Heart right ventricle (tissue), 16 donors: ENCODE measurements around the gene PPL. TPM values are rescaled to one million over a fixed set of nuclear protein-coding genes. Genes with fewer than 3 reads are reported as not detected.

Experiments
- ATAC-seq, 8 donors: fragments of 200-7000 bp; cut with Tn5 transposase; one replicate each; pipeline ENCODE4 v1.9.1; 2020; ENCODE audit warnings: mild to moderate bottlenecking in 8 of 8, moderate library complexity in 8 of 8, moderate number of reproducible peaks in 1 of 8
- DNase-seq, 2 donors: peaks; one replicate each; pipeline ENCODE4 v3.0.0-alpha.2; 2020
- H3K27ac ChIP-seq, 10 donors: fragments of 200-600 bp; sonication (generic) in 2 of 10; one replicate each; pipeline versions ENCODE4 v1.5.0 to v1.8.0; 2020 to 2022; ENCODE audit warnings: mild to moderate bottlenecking in 3 of 10
- H3K27me3 ChIP-seq, 7 donors: fragments of 200-600 bp; one replicate each; pipeline ENCODE4 v1.8.0; 2021 to 2022; ENCODE audit warnings: mild to moderate bottlenecking in 2 of 7
- H3K36me3 ChIP-seq, 9 donors: fragments of 200-600 bp; sonication (generic) in 1 of 9; one replicate each; pipeline versions ENCODE4 v1.5.0 to v1.8.0; 2020 to 2022; ENCODE audit warnings: mild to moderate bottlenecking in 2 of 9
- H3K4me1 ChIP-seq, 9 donors: fragments of 200-600 bp; sonication (generic) in 1 of 9; one replicate each; pipeline versions ENCODE4 v1.5.0 to v1.8.0; 2020 to 2022; ENCODE audit warnings: mild to moderate bottlenecking in 4 of 9
- H3K4me3 ChIP-seq, 10 donors: fragments of 200-600 bp; sonication (generic) in 2 of 10; one replicate each; pipeline versions ENCODE4 v1.5.0 to v1.8.0; 2020 to 2022; ENCODE audit warnings: mild to moderate bottlenecking in 7 of 10, moderate library complexity in 2 of 10
- H3K9me3 ChIP-seq, 11 donors: fragments of 200-600 bp in 10 of 11; sonication (generic) in 2 of 11; one replicate each; pipeline versions ENCODE4 v1.5.0 to v1.8.0; 2013 to 2022; ENCODE audit warnings: mild to moderate bottlenecking in 2 of 11, control low read depth in 1 of 11, moderate library complexity in 1 of 11
- WGBS, 2 donors: extraction: QIAGEN DNeasy Blood & Tissue Kit; methylation state at CpG; one replicate each; pipeline ENCODE4 v1.1.7; 2013; ENCODE audit warnings: inconsistent platforms in 1 of 2; 5-methylcytosine and 5-hydroxymethylcytosine counted together
- intact Hi-C, 10 donors: fragments of 100-400 bp; cut with DNase I; formaldehyde crosslinking; loops; one replicate each; pipeline versions ENCODE4 v1.11.1 to v1.14.2; 2022
- polyA plus RNA-seq, 2 donors: library from polyadenylated mRNA; stranded (reverse); fragments of 200-250 nt; gene quantifications; one replicate each; pipeline ENCODE4 v1.2.3, GENCODE V29; 2013
- total RNA-seq, 10 donors: library from RNA; stranded (reverse); fragmentation: NEBNext Ultra II Directional in 3 of 10; extraction: Animal tissue kit (Norgen Biotek cat#: 25700) in 3 of 10; gene quantifications; one replicate each; pipeline versions ENCODE4 v1.2.1 to v1.2.4, GENCODE V29; 2021 to 2023
- TF ChIP-seq, protein P1 (sequence below), 9 donors: fragments of 200-600 bp; sonication (generic) in 2 of 9; IDR thresholded peaks; one replicate each; pipeline versions ENCODE4 v1.5.0 to v1.8.0; 2021 to 2022; ENCODE audit warnings: antibody characterized with exemption in 9 of 9, mild to moderate bottlenecking in 5 of 9, moderate library complexity in 1 of 9
- donor health status: Arrhythmogenic right ventricular cardiomyopathy.
- donor health status: ischemic (EF 13 %, LVEDD 7.1; RV severe dilation, severe dysfunction).
- donor health status: healthy with polysubstance abuse.
- donor health status: DM: no; HTN: yes; CAD: no.
- donor health status: DM: no; HTN: no; CAD: no.
- donor health status: ischemic (EF 25% LVEDD 6.9; RV normal size, moderate dysfunction).
- donor health status: ischemic (EF 25% LVEDD 5.7; RV mildly dilated, moderate dysfunction).
- donor health status: healthy.
- donor health status: DM: yes; HTN: yes; CAD: no.
- donor health status: Ischemic cardiomyopathy.
- donor health status: ischemic (EF 35%, LVEDD 5.7; RV mildly dilated, moderate dysfunction).
- donor health status: nonischemic (EF 11% LVEDD 7.7; RV severe dilation, severe dysfunction).
- donor health status: DM: yes; HTN: yes; CAD: no.
- donor health status: PGD.
- donor health status: ischemic (EF 29% LVEDD 5.4; RV normal size, mild dysfunction).
- donor health status: nonischemic (EF 23%, LVEDD 6.1; RV moderate dilation, normal function).

PPL gene
- total and polyA plus RNA-seq, 12 donors, result 4.9 to 19.3 (median 7.3) TPM

DNA sequence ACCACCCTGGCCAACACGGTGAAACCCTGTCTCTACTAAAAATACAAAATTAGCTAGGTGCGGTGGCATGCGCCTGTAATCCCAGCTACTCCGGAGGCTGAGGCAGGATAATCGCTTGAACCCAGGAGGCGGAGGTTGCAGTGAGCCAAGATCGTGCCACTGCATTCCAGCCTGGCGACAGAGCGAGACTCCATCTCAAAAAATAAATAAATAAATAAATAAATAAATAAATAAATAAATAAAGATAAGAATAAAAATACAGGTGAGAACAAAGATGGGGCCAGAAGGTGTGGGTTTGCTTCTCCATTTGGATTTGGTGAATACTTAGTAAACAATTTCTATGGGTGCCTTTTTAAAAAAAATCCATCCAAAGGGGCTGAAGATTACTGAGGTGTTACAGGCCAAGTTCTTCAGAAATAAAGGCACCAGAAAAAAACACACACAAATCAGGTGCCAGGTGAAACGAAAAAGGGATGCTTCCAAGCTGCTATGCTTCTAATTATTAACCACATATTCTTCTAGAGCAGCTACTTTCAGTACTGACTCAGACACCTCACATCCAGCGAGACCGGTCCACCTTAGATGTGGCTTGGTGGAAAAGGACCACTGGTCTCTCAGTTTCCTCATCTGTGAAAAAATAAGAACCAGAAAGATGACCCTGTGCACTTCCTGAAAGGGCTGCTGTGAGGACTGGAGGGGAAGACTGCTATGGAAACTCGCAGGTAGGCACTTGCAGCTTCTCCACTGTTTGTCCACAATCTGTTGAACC lies 99.0 kb downstream of the PPL start:
- DNase-seq (no peak), ATAC-seq (no peak)
- 85 to 87% methylated on average over 13 of the region's 13 CpGs for WGBS, 2 donors
- no peaks in the 10 kb centered on the region for H3K9me3 ChIP-seq
- peaks cover 0 to 100% (median 59%) of the 10 kb centered on the region in 9 donors for H3K36me3 ChIP-seq
- TF ChIP-seq, protein P1, sequence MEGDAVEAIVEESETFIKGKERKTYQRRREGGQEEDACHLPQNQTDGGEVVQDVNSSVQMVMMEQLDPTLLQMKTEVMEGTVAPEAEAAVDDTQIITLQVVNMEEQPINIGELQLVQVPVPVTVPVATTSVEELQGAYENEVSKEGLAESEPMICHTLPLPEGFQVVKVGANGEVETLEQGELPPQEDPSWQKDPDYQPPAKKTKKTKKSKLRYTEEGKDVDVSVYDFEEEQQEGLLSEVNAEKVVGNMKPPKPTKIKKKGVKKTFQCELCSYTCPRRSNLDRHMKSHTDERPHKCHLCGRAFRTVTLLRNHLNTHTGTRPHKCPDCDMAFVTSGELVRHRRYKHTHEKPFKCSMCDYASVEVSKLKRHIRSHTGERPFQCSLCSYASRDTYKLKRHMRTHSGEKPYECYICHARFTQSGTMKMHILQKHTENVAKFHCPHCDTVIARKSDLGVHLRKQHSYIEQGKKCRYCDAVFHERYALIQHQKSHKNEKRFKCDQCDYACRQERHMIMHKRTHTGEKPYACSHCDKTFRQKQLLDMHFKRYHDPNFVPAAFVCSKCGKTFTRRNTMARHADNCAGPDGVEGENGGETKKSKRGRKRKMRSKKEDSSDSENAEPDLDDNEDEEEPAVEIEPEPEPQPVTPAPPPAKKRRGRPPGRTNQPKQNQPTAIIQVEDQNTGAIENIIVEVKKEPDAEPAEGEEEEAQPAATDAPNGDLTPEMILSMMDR (IDR thresholded peaks at IDR 0.05), result no peak
- H3K4me1 ChIP-seq, result peaks cover 0 to 35% (median 17%) of the 10 kb centered on the region in 9 donors
- no peaks in the 10 kb centered on the region for H3K27me3 ChIP-seq
- no peak overlapping the region for H3K4me3 ChIP-seq
- peak overlapping the region in 1 of 10 donors; percentile 13 for H3K27ac ChIP-seq
- intact Hi-C loops, result no loop called here

DNA sequence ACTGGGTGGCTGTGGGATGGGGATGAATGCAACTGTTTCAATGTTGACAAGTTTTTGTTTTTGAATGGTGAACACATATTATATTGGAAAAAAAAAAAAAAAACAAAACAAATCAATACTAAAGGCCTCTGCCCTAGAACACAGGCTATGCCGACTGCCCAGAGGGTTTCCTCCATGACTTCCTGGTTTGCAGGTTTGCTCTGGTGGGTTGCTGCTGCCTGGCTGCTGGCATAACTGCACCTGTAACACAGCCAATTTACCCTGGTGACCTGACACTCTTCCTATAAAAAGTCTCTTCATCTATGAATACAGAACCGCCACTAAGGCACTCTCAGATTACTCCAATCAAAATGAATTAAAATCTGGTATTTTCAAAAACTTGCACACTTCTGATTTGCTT lies 100.2 kb downstream of the PPL start:
- Histone ChIP-seq H3K27ac (peak overlapping the region in 6 of 10 donors; percentile 6 to 49 (median 34)), H3K27me3 (no peaks in the 10 kb centered on the region), H3K4me3 (no peak overlapping the region), H3K36me3 (peaks cover 0 to 100% (median 62%) of the 10 kb centered on the region in 9 donors), H3K9me3 (no peaks in the 10 kb centered on the region), H3K4me1 (peaks cover 0 to 40% (median 17%) of the 10 kb centered on the region in 9 donors)
- intact Hi-C loops, result no loop called here
- ATAC-seq, result peak in 3 of 8 donors; percentile 36 to 69 (median 41)
- WGBS, 2 donors, result 53 to 65% methylated on average over 2 of the region's 2 CpGs
- TF ChIP-seq, protein P1 (IDR thresholded peaks at IDR 0.05), result no peak
- no peak for DNase-seq

DNA sequence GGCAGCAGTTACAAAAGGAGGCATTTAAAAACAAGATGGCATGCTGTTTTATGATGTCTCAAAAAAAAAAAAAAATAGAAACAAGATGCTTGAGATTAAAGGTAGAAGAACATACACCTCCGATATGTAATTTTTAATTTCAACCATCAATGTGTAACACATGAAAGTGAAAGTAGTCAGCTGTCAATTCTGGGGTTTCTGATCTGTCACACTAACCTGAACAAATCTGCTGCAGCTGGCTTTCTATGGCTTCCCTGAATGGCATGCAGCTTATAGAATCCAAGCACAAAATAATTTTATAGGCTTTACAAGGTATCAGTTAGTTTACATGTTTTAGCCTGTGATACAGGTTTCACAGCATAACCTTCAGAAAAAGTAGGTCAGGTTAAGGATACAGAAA lies 103.4 kb downstream of the PPL start:
- TF ChIP-seq, protein P1 (IDR thresholded peaks at IDR 0.05), result no peak
- ATAC-seq, result no peak
- H3K4me3 ChIP-seq, result no peak overlapping the region
- intact Hi-C loops, result no loop called here
- H3K36me3 ChIP-seq, result peaks cover 0 to 100% (median 58%) of the 10 kb centered on the region in 9 donors
- no peak overlapping the region for H3K27ac ChIP-seq
- peaks cover 0 to 61% (median 29%) of the 10 kb centered on the region in 9 donors for H3K4me1 ChIP-seq
- H3K9me3 ChIP-seq, result no peaks in the 10 kb centered on the region
- WGBS, 2 donors, result 92 to 100% methylated on average over 1 of the region's 1 CpG
- DNase-seq, result no peak
- no peaks in the 10 kb centered on the region for H3K27me3 ChIP-seq

DNA sequence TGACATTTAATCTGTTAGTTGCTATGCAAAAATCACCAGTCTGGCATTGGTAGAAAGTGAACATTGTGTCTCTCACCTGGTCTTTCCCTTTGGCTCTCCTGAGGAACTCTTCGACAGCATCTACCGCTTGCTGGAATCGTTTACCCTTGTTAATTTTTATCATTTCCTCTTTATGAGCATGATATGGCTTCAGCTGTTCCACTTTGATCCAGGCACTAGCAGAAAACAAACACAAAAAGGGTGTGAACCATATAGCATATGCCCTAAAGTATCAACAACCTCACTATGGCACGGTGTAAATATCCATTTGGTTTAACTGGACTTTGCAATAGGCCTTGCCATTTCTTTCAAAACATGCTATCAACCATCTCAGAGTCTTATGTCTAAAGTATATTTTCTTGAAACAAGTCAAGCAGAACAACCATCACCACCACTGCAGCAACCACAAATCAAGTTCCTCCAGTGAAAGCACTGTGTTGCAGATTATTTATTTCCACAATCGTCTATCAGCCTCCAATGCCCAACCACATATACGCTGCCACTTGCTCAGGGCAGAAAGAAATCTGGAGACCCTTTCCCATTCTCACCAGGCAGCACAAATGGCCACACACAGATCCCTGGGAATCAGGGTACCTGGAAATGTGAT lies 104.1 kb downstream of the PPL start:
- no peak for DNase-seq
- intact Hi-C loops, result no loop called here
- TF ChIP-seq, protein P1 (IDR thresholded peaks at IDR 0.05), result no peak
- H3K4me1 ChIP-seq, result peaks cover 4 to 68% (median 32%) of the 10 kb centered on the region in 9 donors
- no peaks in the 10 kb centered on the region for H3K27me3 ChIP-seq
- peak overlapping the region in 2 of 10 donors; percentile 4 to 52 for H3K27ac ChIP-seq
- H3K4me3 ChIP-seq, result no peak overlapping the region
- peaks cover 0 to 100% (median 52%) of the 10 kb centered on the region in 9 donors for H3K36me3 ChIP-seq
- H3K9me3 ChIP-seq, result no peaks in the 10 kb centered on the region
- WGBS, 2 donors, result 76 to 83% methylated on average over 6 of the region's 6 CpGs
- no peak for ATAC-seq

Other genes starting within 250 kb of the PPL start
- 10 to 100 TPM; 34.1 to 65.7 (median 49.6) TPM for gene NUDT16L1, start 243.6 kb downstream of the PPL start, total RNA-seq
- gene NUDT16L1, start 243.6 kb downstream of the PPL start, polyA plus RNA-seq, result 10 to 100 TPM; 25.4 to 48.8 TPM
- 10 to 100 TPM in 1 of 10 donors, 1 to 10 TPM in 9; 5.1 to 11.4 (median 7.9) TPM for gene ANKS3, start 202.9 kb downstream of the PPL start, total RNA-seq
- 10 to 100 TPM; 12.4 to 33.7 TPM for gene ANKS3, start 202.9 kb downstream of the PPL start, polyA plus RNA-seq
- gene DNAAF8, start 202.6 kb downstream of the PPL start, total RNA-seq, result 1 to 10 TPM in 4 of 10 donors, under 1 TPM in 4, not detected in 2; 0.32 to 1.9 (median 1.1) TPM
- 1 to 10 TPM; 1.1 to 1.3 TPM for gene DNAAF8, start 202.6 kb downstream of the PPL start, polyA plus RNA-seq
- 1 to 10 TPM; 4.3 to 9.9 (median 8.1) TPM for gene ZNF500, start 170.0 kb downstream of the PPL start, total RNA-seq
- gene ZNF500, start 170.0 kb downstream of the PPL start, polyA plus RNA-seq, result 10 to 100 TPM in 1 of 2 donors, 1 to 10 TPM in 1; 3.8 to 10.5 TPM
- 1 to 10 TPM in 1 of 10 donors, not detected in 9; 1.3 TPM for gene SEPTIN12, start 148.8 kb downstream of the PPL start, total RNA-seq
- gene SEPTIN12, start 148.8 kb downstream of the PPL start, polyA plus RNA-seq, result not detected
- gene SMIM22, start 141.8 kb downstream of the PPL start, total RNA-seq, result not detected
- gene SMIM22, start 141.8 kb downstream of the PPL start, polyA plus RNA-seq, result under 1 TPM in 1 of 2 donors, not detected in 1; 0.73 TPM
- gene ROGDI, start 134.5 kb downstream of the PPL start, total RNA-seq, result 100 to 1,000 TPM in 4 of 10 donors, 10 to 100 TPM in 6; 77.6 to 123 (median 96.9) TPM
- 100 to 1,000 TPM in 1 of 2 donors, 10 to 100 TPM in 1; 44.1 to 148 TPM for gene ROGDI, start 134.5 kb downstream of the PPL start, polyA plus RNA-seq
- gene GLYR1, start 89.9 kb downstream of the PPL start, total RNA-seq, result 100 to 1,000 TPM in 1 of 10 donors, 10 to 100 TPM in 9; 70.9 to 105 (median 75.1) TPM
- 10 to 100 TPM; 36.5 to 56.3 TPM for gene GLYR1, start 89.9 kb downstream of the PPL start, polyA plus RNA-seq
- gene UBN1, start 89.7 kb downstream of the PPL start, total RNA-seq, result 10 to 100 TPM; 28.1 to 56.9 (median 31.1) TPM
- gene UBN1, start 89.7 kb downstream of the PPL start, polyA plus RNA-seq, result 10 to 100 TPM; 11.3 to 16.5 TPM
- gene SEC14L5, start 21.2 kb upstream of the PPL start, total RNA-seq, result 10 to 100 TPM in 6 of 10 donors, 1 to 10 TPM in 4; 4.7 to 28.4 (median 12.9) TPM
- 1 to 10 TPM in 1 of 2 donors, under 1 TPM in 1; 0.04 to 4.1 TPM for gene SEC14L5, start 21.2 kb upstream of the PPL start, polyA plus RNA-seq
- 10 to 100 TPM in 1 of 10 donors, 1 to 10 TPM in 9; 4.7 to 11.0 (median 6.1) TPM for gene NAGPA, start 96.8 kb upstream of the PPL start, total RNA-seq
- 1 to 10 TPM; 7.3 to 7.5 TPM for gene NAGPA, start 96.8 kb upstream of the PPL start, polyA plus RNA-seq
- gene C16orf89, start 128.8 kb upstream of the PPL start, total RNA-seq, result 10 to 100 TPM in 4 of 10 donors, 1 to 10 TPM in 6; 1.1 to 44.9 (median 6.2) TPM
- gene C16orf89, start 128.8 kb upstream of the PPL start, polyA plus RNA-seq, result 1 to 10 TPM in 1 of 2 donors, under 1 TPM in 1; 0.28 to 4.0 TPM
- gene ALG1, start 134.7 kb upstream of the PPL start, total RNA-seq, result 10 to 100 TPM in 2 of 10 donors, 1 to 10 TPM in 8; 4.9 to 13.7 (median 7.9) TPM
- 10 to 100 TPM in 1 of 2 donors, 1 to 10 TPM in 1; 8.6 to 12.2 TPM for gene ALG1, start 134.7 kb upstream of the PPL start, polyA plus RNA-seq
- 10 to 100 TPM in 1 of 10 donors, 1 to 10 TPM in 9; 3.9 to 10.3 (median 6.3) TPM for gene EEF2KMT, start 160.6 kb upstream of the PPL start, total RNA-seq
- 1 to 10 TPM; 2.6 to 9.2 TPM for gene EEF2KMT, start 160.6 kb upstream of the PPL start, polyA plus RNA-seq